Transverse colon (tissue), 4 donors: ENCODE measurements around the gene PLP2. TPM values are rescaled to one million over a fixed set of nuclear protein-coding genes. Genes with fewer than 3 reads are reported as not detected.

Experiments used
- DNase-seq: peaks from one replicate; pipeline ENCODE4 v3.0.0-alpha.2; 2019
- H3K27ac ChIP-seq, 4 donors: fragments of 200-600 bp; sonication (generic); 2 replicates each; pipeline ENCODE4 v1.5.1; 2016 to 2018; ENCODE audit warnings: inconsistent platforms in 4 of 4
- H3K27me3 ChIP-seq: fragments of 200-600 bp; sonication (generic); 2 replicates; pipeline ENCODE4 v1.5.1; 2017; ENCODE audit warnings: inconsistent platforms
- H3K36me3 ChIP-seq, 4 donors: fragments of 200-600 bp; sonication (generic); 2 replicates each; pipeline ENCODE4 v1.5.1; 2017 to 2019; ENCODE audit warnings: inconsistent platforms in 4 of 4
- H3K4me1 ChIP-seq, 4 donors: fragments of 200-600 bp; sonication (generic); 2 replicates each; pipeline ENCODE4 v1.5.1; 2017 to 2020; ENCODE audit warnings: inconsistent platforms in 4 of 4
- H3K4me3 ChIP-seq, 4 donors: fragments of 200-600 bp; sonication (generic); 1 replicate in 1 of 4; 2 replicates in 3 of 4; pipeline versions ENCODE4 v1.5.1 to v1.6.1; 2017 to 2019; ENCODE audit warnings: inconsistent platforms in 4 of 4
- H3K9me3 ChIP-seq, 2 donors: fragments of 200-600 bp; sonication (generic); 2 replicates each; pipeline ENCODE4 v1.5.1; 2017 to 2019; ENCODE audit warnings: inconsistent platforms in 2 of 2
- EP300 ChIP-seq: sonication (generic); formaldehyde crosslinking; IDR thresholded peaks from one replicate; pipeline ENCODE4 v1.6.1; 2017; ENCODE audit warnings: antibody characterized with exemption, low read depth
- POLR2A ChIP-seq: fragments of 450-650 bp; IDR thresholded peaks from one replicate; pipeline ENCODE4 v1.6.1; 2016; ENCODE audit warnings: antibody characterized with exemption, mild to moderate bottlenecking, moderate library complexity
- POLR2AphosphoS5 ChIP-seq, 3 donors: sonication (generic); formaldehyde crosslinking; IDR thresholded peaks; one replicate each; pipeline ENCODE4 v1.6.1; 2016; ENCODE audit warnings: antibody characterized with exemption in 3 of 3
- WGBS, 2 donors: methylation state at CpG; one replicate each; pipeline ENCODE4 v1.1.5; 2018; ENCODE audit warnings: low coverage in 1 of 2; 5-methylcytosine and 5-hydroxymethylcytosine counted together
- in situ Hi-C, 4 donors: fragments of 200-750 bp; cut with MboI; loops; one replicate each; pipeline versions ENCODE4 v1.15.0 to v1.15.1; 2017; ENCODE audit warnings: low sequenced_read_pairs in 3 of 4, low pct_ligation_motif_present in 1 of 4, low pct_unique_long_range_greater_than_20kb in 1 of 4
- intact Hi-C: fragments of 100-400 bp; cut with DNase I; formaldehyde crosslinking; loops from one replicate; pipeline ENCODE4 v1.15.1; 2023; ENCODE audit warnings: low total_unique reads
- total RNA-seq, 4 donors: library from RNA; depleted of rRNA; stranded (reverse); fragments of >200 nt; gene quantifications; one replicate each; pipeline ENCODE4 v1.1.0, GENCODE V29; 2016
- TF ChIP-seq, protein P1 (sequence below), 5 experiments: fragments of 200-600 bp in 3 of 5; fragments of 450-650 bp in 2 of 5; sonication (generic) in 3 of 5; IDR thresholded peaks; 1 replicate in 2 of 5; 2 replicates in 3 of 5; pipeline ENCODE4 v1.5.1; 2016 to 2017; ENCODE audit warnings: antibody characterized with exemption in 5 of 5, inconsistent platforms in 3 of 5, mild to moderate bottlenecking in 2 of 5, moderate library complexity in 1 of 5

PLP2 gene
- total RNA-seq, 4 donors from 2014 or later, result 31.0 to 60.3 (median 43.2) TPM

DNA sequence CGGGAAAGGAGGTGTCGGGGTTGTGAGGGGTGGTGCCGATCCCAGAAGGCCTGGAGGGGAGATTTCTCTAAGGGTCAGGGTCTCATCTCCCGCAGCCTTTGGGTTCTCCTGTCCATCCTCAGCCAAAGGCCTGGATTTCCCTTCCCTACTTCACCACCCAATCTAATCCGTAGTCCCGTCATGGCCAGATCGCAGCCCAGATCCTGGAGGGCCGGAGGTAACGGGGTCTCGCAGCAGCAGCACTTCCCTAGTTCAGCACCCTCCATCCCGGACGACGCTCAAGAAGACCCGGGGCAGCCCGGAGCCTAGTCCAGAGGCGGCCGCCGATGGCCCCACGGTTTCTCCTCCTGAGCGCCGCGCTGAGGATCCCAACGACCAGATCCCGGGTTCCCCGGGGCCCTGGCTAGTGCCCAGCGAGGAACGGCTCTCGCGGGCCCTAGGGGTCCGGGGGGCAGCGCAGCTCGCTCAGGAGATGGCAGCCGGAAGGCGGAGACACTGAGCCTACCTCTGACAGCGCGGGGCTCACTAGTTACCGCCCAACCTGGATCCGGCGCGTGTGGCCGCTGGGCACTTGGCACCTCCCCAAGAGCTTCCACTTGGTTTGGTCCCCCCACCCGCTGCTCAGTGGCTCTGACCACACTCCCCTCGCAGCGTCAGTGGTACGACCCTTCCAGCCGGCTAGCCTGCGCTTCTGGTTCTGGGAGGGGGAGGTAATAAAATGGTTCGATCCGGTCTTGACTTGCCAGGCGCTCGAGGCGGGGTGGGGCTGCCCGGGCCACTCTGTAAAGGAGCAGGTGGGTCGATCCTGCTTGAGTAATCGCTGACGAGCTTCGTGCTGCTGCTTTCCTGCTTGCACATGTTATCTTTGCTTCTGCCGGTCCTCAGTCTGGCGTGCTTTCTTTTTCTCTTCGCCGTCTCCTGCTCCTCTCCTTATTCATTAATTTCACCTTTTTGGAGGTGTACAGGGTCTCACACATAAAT, 5.5 kb upstream of the PLP2 start:
- Histone ChIP-seq H3K27ac (peak overlapping the region; percentile 93 to 95 (median 94)), H3K4me1 (peaks cover 0 to 18% (median 7%) of the 10 kb centered on the region in 4 donors), H3K27me3 (no peaks in the 10 kb centered on the region), H3K36me3 (no peaks in the 10 kb centered on the region), H3K4me3 (peak overlapping the region in 3 of 4 donors; percentile 25 to 47 (median 30)), H3K9me3 (no peaks in the 10 kb centered on the region)
- intact Hi-C loops (no loop called here), in situ Hi-C loops (no loop called here)
- DNase-seq, result peak; percentile 87
- TF ChIP-seq EP300 (no peak), POLR2A (peak; percentile 38), POLR2AphosphoS5 (IDR thresholded peaks at IDR 0.05) (peak; percentile 16 to 64 (median 51))
- TF ChIP-seq, protein P1, sequence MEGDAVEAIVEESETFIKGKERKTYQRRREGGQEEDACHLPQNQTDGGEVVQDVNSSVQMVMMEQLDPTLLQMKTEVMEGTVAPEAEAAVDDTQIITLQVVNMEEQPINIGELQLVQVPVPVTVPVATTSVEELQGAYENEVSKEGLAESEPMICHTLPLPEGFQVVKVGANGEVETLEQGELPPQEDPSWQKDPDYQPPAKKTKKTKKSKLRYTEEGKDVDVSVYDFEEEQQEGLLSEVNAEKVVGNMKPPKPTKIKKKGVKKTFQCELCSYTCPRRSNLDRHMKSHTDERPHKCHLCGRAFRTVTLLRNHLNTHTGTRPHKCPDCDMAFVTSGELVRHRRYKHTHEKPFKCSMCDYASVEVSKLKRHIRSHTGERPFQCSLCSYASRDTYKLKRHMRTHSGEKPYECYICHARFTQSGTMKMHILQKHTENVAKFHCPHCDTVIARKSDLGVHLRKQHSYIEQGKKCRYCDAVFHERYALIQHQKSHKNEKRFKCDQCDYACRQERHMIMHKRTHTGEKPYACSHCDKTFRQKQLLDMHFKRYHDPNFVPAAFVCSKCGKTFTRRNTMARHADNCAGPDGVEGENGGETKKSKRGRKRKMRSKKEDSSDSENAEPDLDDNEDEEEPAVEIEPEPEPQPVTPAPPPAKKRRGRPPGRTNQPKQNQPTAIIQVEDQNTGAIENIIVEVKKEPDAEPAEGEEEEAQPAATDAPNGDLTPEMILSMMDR (IDR thresholded peaks at IDR 0.05), result peak; percentile 13 to 30 (median 19)
- WGBS, 2 donors, result 47% methylated on average over 61 of the region's 61 CpGs; no CpG with 5 or more reads in 1 of the 2 donors

DNA sequence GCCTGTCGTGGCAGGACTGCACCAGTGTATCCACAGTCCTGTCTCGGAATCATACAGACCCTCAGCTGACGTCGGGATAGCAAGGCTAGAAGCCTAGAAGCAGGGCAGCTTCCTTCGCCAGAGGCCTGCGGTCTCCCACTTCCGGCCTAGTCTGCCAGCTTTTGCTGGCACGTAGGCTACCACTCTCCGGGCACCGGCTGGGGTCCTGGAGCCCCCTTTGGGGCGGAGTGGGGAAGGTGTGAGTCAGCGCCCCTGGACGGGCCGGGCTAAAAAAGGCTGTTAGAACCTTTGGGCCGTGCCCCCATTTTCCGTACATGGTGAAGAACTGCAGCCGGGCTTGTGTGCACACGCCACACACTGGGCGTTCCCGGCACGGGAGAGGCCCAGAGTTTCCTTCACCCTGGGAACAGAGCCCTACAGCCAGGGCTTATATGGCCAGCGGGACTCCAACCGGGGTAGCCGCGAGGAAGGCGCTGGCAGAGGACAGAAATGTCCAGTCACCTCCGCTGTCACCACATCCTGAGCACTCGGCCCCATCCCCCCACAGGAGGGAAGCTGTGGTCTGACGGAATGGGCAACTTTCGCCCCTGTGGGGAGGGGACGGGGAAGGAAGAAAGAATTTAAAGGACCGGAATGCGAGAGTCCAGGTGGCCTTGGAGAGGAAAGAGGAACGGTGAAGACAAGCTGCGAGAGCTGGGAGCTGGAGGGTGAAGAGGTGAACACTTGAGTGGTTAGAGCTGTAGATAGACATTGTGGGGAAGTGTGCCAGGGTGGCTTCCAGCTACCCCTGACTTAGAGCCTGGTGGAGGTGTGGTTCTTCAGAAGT, 4.6 kb upstream of the PLP2 start:
- WGBS, 2 donors, result 35% methylated on average over 28 of the region's 35 CpGs; no CpG with 5 or more reads in 1 of the 2 donors
- Histone ChIP-seq H3K4me3 (peak overlapping the region; percentile 12 to 47 (median 28)), H3K27me3 (no peaks in the 10 kb centered on the region), H3K27ac (peak overlapping the region; percentile 93 to 95 (median 94)), H3K36me3 (no peaks in the 10 kb centered on the region), H3K4me1 (peaks cover 0 to 18% (median 7%) of the 10 kb centered on the region in 4 donors), H3K9me3 (no peaks in the 10 kb centered on the region)
- intact Hi-C loops, result no loop called here
- TF ChIP-seq, protein P1 (IDR thresholded peaks at IDR 0.05), result no peak
- TF ChIP-seq POLR2AphosphoS5 (IDR thresholded peaks at IDR 0.05) (peak; percentile 64 to 78 (median 78)), EP300 (no peak), POLR2A (peak; percentile 83)
- DNase-seq, result peak; percentile 74
- in situ Hi-C loops, result no loop called here

DNA sequence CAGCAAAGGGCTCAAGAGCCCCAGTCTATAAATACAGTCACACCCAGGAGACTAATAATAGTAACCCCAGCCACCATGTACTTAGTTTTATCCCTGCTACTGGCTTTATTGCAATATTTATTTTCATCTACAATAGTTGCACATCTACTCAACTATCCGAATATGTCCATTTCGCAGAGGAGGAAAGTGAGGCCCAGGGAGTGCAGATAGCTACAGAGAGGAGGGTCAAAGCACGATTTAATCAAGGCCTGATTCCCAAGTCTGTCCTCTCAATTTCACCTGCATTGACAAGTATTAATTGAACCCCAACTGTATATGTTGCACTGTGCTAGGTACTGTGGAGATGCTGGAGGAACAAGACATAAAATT, 4.0 kb upstream of the PLP2 start:
- 71% methylated on average over 3 of the region's 3 CpGs; no CpG with 5 or more reads in 1 of the 2 donors for WGBS, 2 donors
- Histone ChIP-seq H3K27me3 (no peaks in the 10 kb centered on the region), H3K4me3 (peak overlapping the region; percentile 12 to 47 (median 28)), H3K9me3 (no peaks in the 10 kb centered on the region), H3K27ac (peak overlapping the region; percentile 93 to 95 (median 94)), H3K36me3 (no peaks in the 10 kb centered on the region), H3K4me1 (peaks cover 0 to 19% (median 8%) of the 10 kb centered on the region in 4 donors)
- intact Hi-C loops (no loop called here), in situ Hi-C loops (no loop called here)
- TF ChIP-seq POLR2AphosphoS5 (IDR thresholded peaks at IDR 0.05) (no peak), POLR2A (no peak), EP300 (no peak)
- TF ChIP-seq, protein P1 (IDR thresholded peaks at IDR 0.05), result no peak
- no peak for DNase-seq
